ENCODE results near the gene CCDC169. TPM values are rescaled to one million over a fixed set of nuclear protein-coding genes. Genes with fewer than 3 reads are reported as not detected.

Gene CCDC169
- total RNA-seq (ENCODE audit: unreplicated experiment): 3.1 TPM
- long read RNA-seq, partial matches to known transcripts: 0 of 1 reads
- long read RNA-seq, other reads (novel, unspliced or antisense): 0 of 1 reads

GRCh38 chr13:36297366-36298338, at the start of gene CCDC169:
CCDC169 (minus strand) TSS chr13:36297814; CDS start chr13:36297719, 95 bp downstream.
- Mint-ChIP-seq H3K36me3 (ENCODE audit: low read depth, unreplicated experiment) (no peaks in the 10 kb centered on the region), H3K27ac (ENCODE audit: unreplicated experiment) (no peak within 1 kb of the TSS), H3K9me3 (ENCODE audit: unreplicated experiment) (no peaks in the 10 kb centered on the region), H3K4me3 (ENCODE audit: unreplicated experiment) (peak within 1 kb of the TSS; percentile 92), H3K4me1 (ENCODE audit: unreplicated experiment) (no peaks in the 10 kb centered on the region), H3K27me3 (ENCODE audit: unreplicated experiment) (peaks cover 4% of the 10 kb centered on the region)
- TF ChIP-seq CTCF (IDR thresholded peaks at IDR 0.05; ENCODE audit: unreplicated experiment): no peak
- DNase-seq (ENCODE audit: low spot score): peak; percentile 69

- Mint-ChIP-seq H3K9me3 (ENCODE audit: unreplicated experiment) (no peaks in the 10 kb centered on the region), H3K4me3 (ENCODE audit: unreplicated experiment) (peak within 1 kb of the TSS; percentile 94), H3K27me3 (ENCODE audit: unreplicated experiment) (peaks cover 9% of the 10 kb centered on the region), H3K27ac (ENCODE audit: unreplicated experiment) (peak within 1 kb of the TSS; percentile 91), H3K36me3 (ENCODE audit: low read depth, unreplicated experiment) (peaks cover 4% of the 10 kb centered on the region), H3K4me1 (ENCODE audit: unreplicated experiment) (no peaks in the 10 kb centered on the region)
- TF ChIP-seq CTCF (IDR thresholded peaks at IDR 0.05; ENCODE audit: unreplicated experiment): peak; percentile 79
- DNase-seq (ENCODE audit: low spot score): peak; percentile 89
These were observed 48.8 kb upstream of the CCDC169 start, which contains the start of gene SPART for GRCh38 chr13:36346222-36347083. SPART (minus strand) TSS chr13:36346394; CDS start chr13:36335830, 10,564 bp downstream.

GRCh38 chr13:36345438-36346221, 48.0 kb upstream of the CCDC169 start:
- no peaks in the 10 kb centered on the region for H3K9me3 Mint-ChIP-seq (ENCODE audit: unreplicated experiment)
- DNase-seq (ENCODE audit: low spot score): peak; percentile 37
- peaks cover 4% of the 10 kb centered on the region for H3K36me3 Mint-ChIP-seq (ENCODE audit: low read depth, unreplicated experiment)
- peak overlapping the region; percentile 91 for H3K27ac Mint-ChIP-seq (ENCODE audit: unreplicated experiment)
- no peak for TF ChIP-seq CTCF (IDR thresholded peaks at IDR 0.05; ENCODE audit: unreplicated experiment)
- H3K27me3 Mint-ChIP-seq (ENCODE audit: unreplicated experiment): peaks cover 9% of the 10 kb centered on the region
- H3K4me3 Mint-ChIP-seq (ENCODE audit: unreplicated experiment): peak overlapping the region; percentile 94
- no peaks in the 10 kb centered on the region for H3K4me1 Mint-ChIP-seq (ENCODE audit: unreplicated experiment)

GRCh38 chr13:36344886-36345437, 47.3 kb upstream of the CCDC169 start:
- no peaks in the 10 kb centered on the region for H3K4me1 Mint-ChIP-seq (ENCODE audit: unreplicated experiment)
- H3K27ac Mint-ChIP-seq (ENCODE audit: unreplicated experiment): peak overlapping the region; percentile 31
- no peak for TF ChIP-seq CTCF (IDR thresholded peaks at IDR 0.05; ENCODE audit: unreplicated experiment)
- H3K4me3 Mint-ChIP-seq (ENCODE audit: unreplicated experiment): peak overlapping the region; percentile 94
- H3K27me3 Mint-ChIP-seq (ENCODE audit: unreplicated experiment): peaks cover 9% of the 10 kb centered on the region
- H3K36me3 Mint-ChIP-seq (ENCODE audit: low read depth, unreplicated experiment): peaks cover 4% of the 10 kb centered on the region
- DNase-seq (ENCODE audit: low spot score): no peak
- no peaks in the 10 kb centered on the region for H3K9me3 Mint-ChIP-seq (ENCODE audit: unreplicated experiment)
